ENCODE measurements around the gene MYBBP1A.

The MYBBP1A gene

GRCh38 chr17:4492721-4493561 lies 62.2 kb downstream of the MYBBP1A start:
- no peak overlapping the region for H3K4me3 ChIP-seq (ENCODE audit: low read depth, low read length)
- peak; percentile 32 for DNase-seq (ENCODE audit: low read depth)
- no peak for TF ChIP-seq CTCF (IDR thresholded peaks at IDR 0.05; ENCODE audit: insufficient read depth, low read depth, low read length, missing control alignments)

- TF ChIP-seq CTCF (IDR thresholded peaks at IDR 0.05; ENCODE audit: insufficient read depth, low read depth, low read length, missing control alignments), result no peak
- no peak overlapping the region for H3K4me3 ChIP-seq (ENCODE audit: low read depth, low read length)
- DNase-seq (ENCODE audit: low read depth), result no peak
Observed at GRCh38 chr17:4490637-4491061, 64.5 kb downstream of the MYBBP1A start.

- no peak for TF ChIP-seq CTCF (IDR thresholded peaks at IDR 0.05; ENCODE audit: insufficient read depth, low read depth, low read length, missing control alignments)
- H3K4me3 ChIP-seq (ENCODE audit: low read depth, low read length), result no peak overlapping the region
- no peak for DNase-seq (ENCODE audit: low read depth)
Observed at GRCh38 chr17:4490109-4490591, 65.0 kb downstream of the MYBBP1A start.

GRCh38 chr17:4488989-4489595 lies 66.1 kb downstream of the MYBBP1A start:
- no peak for TF ChIP-seq CTCF (IDR thresholded peaks at IDR 0.05; ENCODE audit: insufficient read depth, low read depth, low read length, missing control alignments)
- no peak for DNase-seq (ENCODE audit: low read depth)
- H3K4me3 ChIP-seq (ENCODE audit: low read depth, low read length), result no peak overlapping the region

Measured in GM12865 (cell line).